HepG2 (cell line): Measurements from ENCODE around the gene TNNT1. TPM values are rescaled to one million over a fixed set of nuclear protein-coding genes. Genes with fewer than 3 reads are reported as not detected.

Source experiments
- AGO1 ChIP-seq: fragments of 200-400 bp; formaldehyde crosslinking; IDR thresholded peaks from 2 replicates; pipeline ENCODE4 v1.6.1; 2017; ENCODE audit warnings: mild to moderate bottlenecking, low read depth, low read length, moderate library complexity; ENCODE audit not compliant: poor library complexity, severe bottlenecking
- AKAP8 ChIP-seq: sonication (generic); formaldehyde crosslinking; IDR thresholded peaks from 2 replicates; pipeline ENCODE4 v1.5.1; 2020; ENCODE audit warnings: mild to moderate bottlenecking, missing genetic modification reagents
- BRCA1 ChIP-seq: sonication (generic); formaldehyde crosslinking; IDR thresholded peaks from 2 replicates; pipeline ENCODE4 v1.4.0; 2020; ENCODE audit warnings: missing genetic modification reagents
- ESRRA ChIP-seq: sonication (generic); formaldehyde crosslinking; IDR thresholded peaks from 2 replicates; pipeline ENCODE4 v1.5.1; 2020; ENCODE audit warnings: mild to moderate bottlenecking, low read depth, missing genetic modification reagents
- HMGA1 ChIP-seq: sonication (generic); formaldehyde crosslinking; conservative IDR thresholded peaks from 2 replicates; pipeline ENCODE4 v1.4.0; 2020; ENCODE audit warnings: missing genetic modification reagents
- IRX3 ChIP-seq: sonication (generic); formaldehyde crosslinking; IDR thresholded peaks from 2 replicates; pipeline ENCODE4 v1.8.1; 2023; ENCODE audit warnings: mild to moderate bottlenecking, low read depth, missing genetic modification reagents, borderline replicate concordance
- MZF1 ChIP-seq: sonication (generic); formaldehyde crosslinking; IDR thresholded peaks from 2 replicates; pipeline ENCODE4 v1.8.1; 2023; ENCODE audit warnings: mild to moderate bottlenecking, missing genetic modification reagents, borderline replicate concordance
- ONECUT2 ChIP-seq: sonication (generic); formaldehyde crosslinking; IDR thresholded peaks from 2 replicates; pipeline ENCODE4 v1.4.0; 2020; ENCODE audit warnings: missing genetic modification reagents
- RERE ChIP-seq: IDR thresholded peaks from 2 replicates; pipeline ENCODE4 v1.6.1; 2016; ENCODE audit warnings: low read depth, missing genetic modification reagents, missing compliant biosample characterization
- SKI ChIP-seq: fragments of 450-650 bp; IDR thresholded peaks from one replicate; pipeline ENCODE4 v1.6.1; 2018; ENCODE audit warnings: mild to moderate bottlenecking; ENCODE audit not compliant: partially characterized antibody
- SRSF1 ChIP-seq: fragments of 200-400 bp; formaldehyde crosslinking; optimal IDR thresholded peaks from 2 replicates; pipeline ENCODE3; 2017; ENCODE audit warnings: mild to moderate bottlenecking, low read depth, low read length, moderate library complexity
- U2AF2 ChIP-seq: fragments of 200-400 bp; formaldehyde crosslinking; IDR thresholded peaks from 2 replicates; pipeline ENCODE4 v1.6.1; 2017; ENCODE audit warnings: low read depth, mild to moderate bottlenecking, low read length
- ZBTB38 ChIP-seq: sonication (generic); formaldehyde crosslinking; IDR thresholded peaks from 2 replicates; pipeline ENCODE4 v1.5.1; 2020; ENCODE audit warnings: mild to moderate bottlenecking, missing genetic modification reagents
- ZGPAT ChIP-seq: IDR thresholded peaks from 2 replicates; pipeline ENCODE4 v1.6.1; 2016; ENCODE audit warnings: mild to moderate bottlenecking
- ZNF124 ChIP-seq: sonication (generic); formaldehyde crosslinking; IDR thresholded peaks from 2 replicates; pipeline ENCODE4 v1.4.0; 2020; ENCODE audit warnings: missing genetic modification reagents
- ZNF180 ChIP-seq: sonication (generic); formaldehyde crosslinking; IDR thresholded peaks from 2 replicates; pipeline ENCODE4 v1.4.0; 2020; ENCODE audit warnings: low read depth, missing genetic modification reagents, borderline replicate concordance
- ZNF263 ChIP-seq: sonication (generic); formaldehyde crosslinking; IDR thresholded peaks from 2 replicates; pipeline ENCODE4 v1.4.0; 2020; ENCODE audit warnings: missing genetic modification reagents
- ZNF333 ChIP-seq: sonication (generic); formaldehyde crosslinking; IDR thresholded peaks from 2 replicates; pipeline ENCODE4 v1.4.0; 2020; ENCODE audit warnings: mild to moderate bottlenecking, missing genetic modification reagents, borderline replicate concordance
- ZNF367 ChIP-seq: sonication (generic); formaldehyde crosslinking; IDR thresholded peaks from 2 replicates; pipeline ENCODE4 v1.4.0; 2020; ENCODE audit warnings: missing genetic modification reagents, borderline replicate concordance
- ZNF770 ChIP-seq: sonication (generic); formaldehyde crosslinking; IDR thresholded peaks from 2 replicates; pipeline ENCODE4 v1.5.0; 2020; ENCODE audit warnings: mild to moderate bottlenecking, missing genetic modification reagents
- ZNF777 ChIP-seq: sonication (generic); formaldehyde crosslinking; IDR thresholded peaks from 2 replicates; pipeline ENCODE4 v1.4.0; 2020; ENCODE audit warnings: missing genetic modification reagents
- ZNF891 ChIP-seq: sonication (generic); formaldehyde crosslinking; IDR thresholded peaks from 2 replicates; pipeline ENCODE4 v1.5.0; 2020; ENCODE audit warnings: mild to moderate bottlenecking, missing genetic modification reagents
- polyA plus RNA-seq, 8 experiments: library from polyadenylated mRNA; depleted of rRNA in 3 of 8; stranded (reverse) in 7 of 8; unstranded in 1 of 8; fragments of >200 nt; fragmentation: Illumina TruSeq in 4 of 8; extraction: Trizol in 4 of 8; gene quantifications; 2 replicates each; pipeline versions ENCODE4 v1.2.1 to v1.2.3, GENCODE V29; 2011 to 2016; ENCODE audit warnings: low read depth in 4 of 8, missing spikeins in 1 of 8, mixed read lengths in 1 of 8; ENCODE audit not compliant: insufficient read depth in 1 of 8
- total RNA-seq, 5 experiments: library from RNA; depleted of rRNA; stranded (reverse); fragments of >200 nt; fragmentation: Illumina TruSeq; extraction: Trizol; gene quantifications; 2 replicates each; pipeline ENCODE4 v1.2.3, GENCODE V29; 2016; ENCODE audit warnings: low read depth in 1 of 5

TNNT1 gene
- total and polyA plus RNA-seq, 2 of the 13 experiments (the other 11 are each of a cell fraction or from before 2014, with no cell fraction given), result 1.3 to 2.4 TPM

GRCh38 chr19:55160128-55160985 lies 11.4 kb upstream of the TNNT1 start (continued):
- TF ChIP-seq ESRRA (no peak), ZGPAT (CRISPR knock-in tag) (no peak), ONECUT2 (CRISPR knock-in tag) (no peak), ZNF263 (CRISPR knock-in tag) (peak; percentile 83), ZNF180 (CRISPR knock-in tag) (no peak), ZNF367 (CRISPR knock-in tag) (no peak), AKAP8 (no peak), ZNF770 (CRISPR knock-in tag) (no peak), ZNF777 (peak; percentile 99), SRSF1 (no peak), MZF1 (CRISPR knock-in tag) (no peak), ZBTB38 (no peak; the same call in 1 of the 2 replicates), U2AF2 (no peak), AGO1 (no peak), SKI (peak; percentile 33), BRCA1 (CRISPR knock-in tag) (no peak), RERE (CRISPR knock-in tag) (no peak), HMGA1 (CRISPR knock-in tag) (no peak), IRX3 (no peak), ZNF333 (CRISPR knock-in tag) (no peak), ZNF124 (CRISPR knock-in tag) (no peak), ZNF891 (CRISPR knock-in tag) (no peak)
